ENCODE results near the gene BCDIN3D.

The BCDIN3D gene

DNA sequence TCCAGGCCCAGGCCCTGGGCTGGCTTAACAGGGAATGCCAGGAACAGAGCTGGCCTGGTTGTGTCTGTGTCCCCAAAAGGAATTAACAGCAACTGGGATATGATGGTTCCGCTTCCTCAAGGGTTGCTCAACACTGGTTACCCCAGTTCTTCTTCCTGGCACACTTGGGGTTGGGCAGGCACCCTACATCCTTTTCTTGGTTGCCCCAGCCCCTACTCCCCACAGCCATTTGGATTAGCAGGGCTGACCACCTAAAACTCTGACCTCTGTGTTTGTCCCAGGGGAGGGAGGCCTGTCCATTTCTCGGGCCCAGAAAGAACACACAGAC lies 45.5 kb downstream of the BCDIN3D start:
- DNase-seq (ENCODE audit: low spot score), result no peak

DNA sequence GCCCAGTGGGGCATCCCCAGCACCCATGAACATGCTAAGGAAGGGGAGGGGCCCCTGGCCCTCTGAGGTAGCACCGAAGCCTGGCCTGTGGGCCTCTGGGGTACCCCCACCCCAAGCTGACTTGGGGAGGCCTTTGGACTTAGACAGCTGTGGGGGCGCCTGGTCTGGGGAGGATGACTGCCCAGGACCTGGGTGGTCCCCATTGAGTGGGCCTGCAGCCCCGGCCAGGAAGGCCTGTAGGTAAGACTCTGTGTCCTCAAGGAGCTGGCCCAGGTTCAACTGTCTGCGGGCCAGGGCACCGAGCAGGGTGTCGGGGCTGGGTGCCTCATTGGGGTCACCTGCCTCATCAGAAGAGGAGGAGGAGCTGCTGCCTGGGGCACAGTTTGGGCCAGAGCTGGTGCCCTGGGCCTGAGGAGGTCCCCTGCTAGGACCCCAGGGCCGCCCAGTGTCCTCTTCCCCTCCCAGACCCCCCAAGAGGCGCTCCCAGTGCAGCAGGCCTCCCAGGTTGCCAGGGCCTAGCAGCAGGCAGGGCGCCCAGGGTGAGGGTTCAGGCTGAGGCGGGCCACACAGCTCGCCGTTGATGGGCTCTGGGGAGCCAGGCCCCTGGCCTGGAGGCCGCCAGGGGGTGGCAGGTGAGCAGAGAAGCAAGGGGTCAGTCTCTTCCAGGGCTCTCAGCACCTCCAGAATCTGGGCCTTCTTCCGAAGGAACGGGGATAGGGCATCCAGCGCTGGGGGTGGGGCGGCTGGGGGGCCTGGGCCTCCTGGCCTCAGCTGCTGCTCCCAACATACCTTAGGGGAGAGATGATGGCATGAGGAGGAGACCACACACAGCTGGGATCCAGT lies 46.1 kb downstream of the BCDIN3D start:
- DNase-seq (ENCODE audit: low spot score), result no peak

DNA sequence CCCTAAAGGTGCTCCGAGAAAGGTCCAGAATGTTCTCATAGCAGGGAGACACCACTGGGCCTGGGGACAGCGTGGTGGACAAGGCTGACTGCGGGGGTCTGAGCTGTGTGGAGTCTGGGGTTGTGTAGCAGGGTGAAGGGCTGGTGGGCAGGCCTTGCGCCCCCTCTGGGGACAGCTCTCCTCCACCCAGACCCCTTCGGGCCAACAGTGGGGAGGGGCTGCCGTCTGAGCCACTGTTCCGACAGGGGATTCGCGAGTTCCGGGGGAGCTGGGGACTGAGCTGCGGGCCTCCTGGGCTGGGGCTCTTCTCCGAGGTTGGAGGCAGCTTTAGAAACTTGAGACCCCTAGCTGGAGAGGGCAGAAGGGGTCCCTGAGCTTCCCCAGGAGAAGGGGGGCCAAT lies 46.8 kb downstream of the BCDIN3D start:
- no peak for DNase-seq (ENCODE audit: low spot score)

DNA sequence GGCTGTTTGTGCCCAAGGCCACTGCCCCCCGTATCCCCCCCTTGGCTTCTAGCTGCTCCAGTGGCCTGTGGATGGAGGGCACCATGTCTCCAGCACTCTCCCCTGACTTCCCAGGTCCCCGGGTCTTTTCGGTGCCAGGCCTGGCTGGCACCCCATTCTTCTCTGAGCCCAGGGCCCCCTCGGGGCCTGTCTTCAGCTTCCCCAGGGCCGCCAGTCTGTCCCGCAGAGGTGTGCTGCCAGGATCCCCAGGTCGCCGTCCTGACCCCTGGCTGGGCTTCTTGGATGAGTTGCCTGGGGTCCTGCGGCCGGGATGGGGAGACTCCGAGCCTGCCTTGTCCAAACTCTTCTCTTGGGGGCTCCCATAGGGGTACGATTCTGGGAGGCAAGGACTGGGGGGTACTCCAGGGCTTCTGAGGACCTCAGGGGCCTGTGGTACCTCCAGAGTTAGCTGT lies 47.2 kb downstream of the BCDIN3D start:
- DNase-seq (ENCODE audit: low spot score), result no peak

DNA sequence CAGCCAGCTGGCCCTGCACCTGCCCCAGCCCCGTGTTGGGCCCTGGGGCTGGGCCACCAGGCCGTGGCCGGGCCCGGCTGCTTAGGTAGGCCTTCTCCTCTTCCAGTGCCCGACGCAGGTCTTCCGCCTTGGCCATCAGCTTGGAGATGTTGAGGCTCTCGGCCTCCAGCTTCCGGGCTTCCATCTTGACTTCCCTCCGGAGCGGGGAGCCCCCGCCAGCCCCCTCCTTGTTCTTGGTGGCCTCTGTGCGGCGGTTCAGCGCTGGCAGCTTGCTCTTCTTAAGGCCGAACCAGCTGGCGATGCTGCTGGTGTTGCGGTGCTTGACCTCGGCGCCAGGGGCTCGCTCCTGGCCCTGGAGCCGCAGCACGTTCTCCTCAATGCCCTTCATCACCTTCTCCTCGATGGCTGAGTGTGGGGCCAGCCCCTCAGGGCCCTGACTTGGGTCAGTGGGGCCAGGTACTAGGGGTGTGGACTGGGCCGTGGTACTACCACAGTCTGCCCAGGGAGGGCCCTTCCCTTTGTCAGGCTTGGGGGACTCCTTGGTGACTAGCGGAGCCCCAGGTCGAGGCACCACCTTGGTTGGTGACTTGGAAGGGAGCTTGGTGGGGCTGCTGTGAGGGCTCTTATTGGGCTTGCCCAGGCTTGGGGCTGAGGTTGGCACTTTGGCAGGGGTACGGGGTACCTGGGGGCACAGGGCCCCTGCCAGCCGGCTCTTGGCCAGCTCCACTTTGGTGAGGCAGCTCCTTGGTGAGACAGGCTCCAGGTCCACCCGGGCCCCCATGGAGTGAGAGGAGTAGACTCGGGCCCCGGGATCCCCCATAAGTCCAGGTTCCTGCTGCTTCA lies 47.9 kb downstream of the BCDIN3D start:
- no peak for DNase-seq (ENCODE audit: low spot score)

DNA sequence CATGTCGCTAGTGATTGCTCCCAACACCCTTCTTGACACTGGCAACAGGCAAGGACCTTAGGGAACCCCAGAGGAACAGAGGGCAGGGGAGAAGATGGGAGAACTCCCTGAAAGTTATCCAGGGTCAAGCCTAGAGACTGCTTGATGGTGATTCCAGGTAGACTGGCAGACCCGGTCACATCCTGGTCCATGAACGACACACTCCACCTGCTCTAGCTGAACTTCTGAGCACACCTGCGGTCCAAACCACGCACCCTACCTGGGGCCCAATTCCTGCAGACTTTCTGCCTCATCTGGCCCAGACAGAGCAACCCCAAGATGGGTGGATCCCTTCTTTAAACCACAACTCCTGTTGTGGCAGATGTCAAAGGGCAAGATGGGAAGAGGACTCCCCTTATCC lies 48.9 kb downstream of the BCDIN3D start:
- DNase-seq (ENCODE audit: low spot score), result no peak

DNA sequence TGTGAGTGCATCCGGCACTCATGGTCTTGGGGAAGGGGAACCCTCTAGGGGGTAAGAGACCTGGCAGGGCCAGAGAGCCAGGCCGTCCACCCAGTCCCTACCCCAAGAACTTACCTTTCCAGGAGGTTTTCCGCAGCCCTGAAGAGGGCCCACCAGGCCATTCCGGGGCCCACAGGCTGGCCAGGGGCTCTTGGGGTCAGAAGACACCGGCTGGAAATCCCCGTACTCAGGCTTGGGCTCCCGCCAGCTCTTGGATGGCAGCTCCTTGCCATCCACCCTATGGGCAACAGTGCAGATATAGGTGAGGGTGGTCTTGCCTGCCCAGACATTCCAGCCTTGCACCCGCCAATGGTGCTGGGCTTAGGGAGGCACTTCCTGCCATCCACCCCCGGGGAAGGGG lies 49.3 kb downstream of the BCDIN3D start:
- DNase-seq (ENCODE audit: low spot score), result no peak

DNA sequence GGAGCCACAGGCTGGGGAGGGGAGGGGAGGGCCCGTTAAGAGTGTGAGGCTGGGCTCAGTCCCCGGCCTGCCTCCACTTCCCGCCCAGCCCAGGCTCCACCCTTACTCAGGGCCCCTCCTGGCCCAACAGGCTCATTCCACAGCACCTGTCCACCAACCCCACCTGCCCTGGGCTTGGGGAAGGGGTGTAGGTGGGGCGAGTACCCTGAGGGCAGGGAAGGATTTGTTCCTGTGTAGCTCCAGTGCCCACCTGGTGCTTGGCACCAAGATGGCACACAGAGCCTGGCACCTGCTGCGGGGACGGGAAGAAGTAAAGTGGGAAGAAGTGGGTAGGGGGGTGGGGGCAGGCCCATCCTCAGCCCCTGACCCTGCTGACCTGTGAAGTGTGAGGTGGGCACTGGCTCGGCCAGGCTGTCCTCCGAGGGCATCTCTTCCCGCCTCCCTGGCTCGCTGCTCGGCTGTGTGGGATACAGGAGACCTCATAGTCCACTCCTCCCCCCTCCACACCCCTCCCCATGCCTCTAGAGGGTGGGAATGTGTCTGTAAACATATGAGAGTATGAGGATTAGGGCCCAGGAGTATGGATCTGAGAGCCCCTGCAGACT lies 49.8 kb downstream of the BCDIN3D start:
- no peak for DNase-seq (ENCODE audit: low spot score)

DNA sequence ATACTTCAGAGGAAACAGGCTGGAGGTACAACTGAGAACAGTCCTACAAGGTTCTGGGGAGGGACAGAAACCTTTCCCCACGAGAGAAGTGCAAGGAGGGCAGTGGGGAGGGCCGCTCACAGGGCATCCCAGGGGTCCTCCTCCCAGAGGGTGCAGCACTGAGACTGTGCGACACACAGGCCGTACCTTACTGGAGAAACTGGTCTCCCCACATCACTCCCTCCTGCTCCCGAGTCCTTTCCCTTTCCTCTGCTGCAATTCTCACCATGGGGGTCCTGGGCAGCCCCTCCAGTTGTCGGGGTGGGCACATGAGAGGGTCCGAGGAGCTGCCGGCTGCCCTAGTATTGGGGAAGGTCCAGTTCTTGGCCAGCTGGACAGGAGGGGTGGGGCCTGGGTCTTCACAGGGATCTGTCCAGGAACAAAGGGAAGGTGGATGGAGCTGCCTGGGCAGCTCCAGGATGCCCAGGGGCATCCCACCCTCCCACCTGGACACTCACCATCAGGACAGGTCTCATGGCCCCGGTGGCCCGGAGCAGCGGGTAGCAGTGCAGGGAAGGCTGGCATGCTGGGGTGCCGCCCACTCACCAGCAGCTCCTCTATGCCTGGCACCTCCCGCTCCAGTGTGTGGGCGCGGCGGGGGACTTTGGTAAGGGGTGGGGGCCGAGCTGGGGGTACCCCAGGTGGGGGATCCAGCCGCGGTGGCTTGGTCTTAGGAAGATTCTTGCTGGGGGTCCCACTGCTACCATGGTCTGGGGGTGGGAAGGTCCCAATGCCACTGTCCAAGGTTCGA lies 50.5 kb downstream of the BCDIN3D start:
- DNase-seq (ENCODE audit: low spot score), result no peak

DNA sequence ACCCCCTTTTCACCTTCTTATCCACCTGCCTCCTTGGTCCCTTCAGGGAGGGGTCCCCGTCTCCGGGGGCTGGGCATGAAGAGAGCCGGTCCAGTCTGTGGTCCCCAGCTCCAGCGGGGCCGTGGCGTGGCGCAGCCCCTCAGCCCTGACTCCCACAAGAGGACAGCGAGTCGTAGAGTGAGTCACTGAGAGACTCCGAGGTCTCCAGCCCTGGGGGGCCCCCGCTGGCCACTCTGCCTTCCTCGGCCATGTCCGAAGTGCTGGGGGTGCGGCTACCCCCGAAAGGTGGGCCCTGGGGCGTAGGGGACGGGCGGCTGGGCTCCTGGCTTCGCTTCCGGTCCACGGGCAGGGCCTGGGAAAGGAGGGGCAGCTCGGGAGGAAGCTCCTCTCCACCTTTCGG lies 51.2 kb downstream of the BCDIN3D start:
- no peak for DNase-seq (ENCODE audit: low spot score)

DNA sequence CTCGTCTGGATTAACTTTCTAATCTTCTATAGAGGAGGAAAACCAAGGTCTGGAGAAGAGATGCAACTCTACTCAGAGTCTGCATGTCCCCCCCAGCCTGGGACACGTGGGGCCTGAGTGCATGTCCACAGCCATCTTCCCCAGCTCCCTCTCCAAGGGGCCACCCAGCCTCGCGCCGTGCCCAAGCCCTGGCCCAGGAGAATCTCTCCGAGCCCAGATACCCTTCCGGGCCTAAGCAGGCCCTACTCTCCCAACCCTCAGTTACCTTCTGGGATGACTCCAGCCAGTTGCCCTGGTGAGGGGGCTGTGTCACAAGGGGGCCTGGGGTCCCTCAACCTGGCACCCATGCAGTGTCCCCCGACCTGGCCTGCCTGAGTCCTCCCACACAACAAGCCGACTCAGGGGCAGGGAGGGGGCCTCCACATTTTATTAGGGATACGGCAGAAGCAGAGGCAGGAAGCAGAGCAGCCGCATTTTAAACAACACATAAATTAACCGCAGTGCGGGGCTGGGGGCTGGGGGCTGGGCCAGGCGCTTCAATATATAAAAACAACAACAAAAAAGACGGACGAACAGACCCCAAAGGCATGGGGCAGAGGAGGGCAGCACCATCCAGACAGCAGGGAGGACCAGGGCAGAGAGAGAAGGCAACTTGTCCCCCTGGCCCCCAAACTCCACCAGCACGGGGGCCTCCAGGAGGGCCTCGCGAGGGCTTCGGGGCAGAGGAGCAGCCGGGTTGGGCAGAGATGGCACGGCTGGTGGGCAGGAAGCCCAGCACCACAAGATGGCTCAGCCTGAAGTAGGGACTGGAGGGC lies 52.0 kb downstream of the BCDIN3D start:
- DNase-seq (ENCODE audit: low spot score), result no peak

DNA sequence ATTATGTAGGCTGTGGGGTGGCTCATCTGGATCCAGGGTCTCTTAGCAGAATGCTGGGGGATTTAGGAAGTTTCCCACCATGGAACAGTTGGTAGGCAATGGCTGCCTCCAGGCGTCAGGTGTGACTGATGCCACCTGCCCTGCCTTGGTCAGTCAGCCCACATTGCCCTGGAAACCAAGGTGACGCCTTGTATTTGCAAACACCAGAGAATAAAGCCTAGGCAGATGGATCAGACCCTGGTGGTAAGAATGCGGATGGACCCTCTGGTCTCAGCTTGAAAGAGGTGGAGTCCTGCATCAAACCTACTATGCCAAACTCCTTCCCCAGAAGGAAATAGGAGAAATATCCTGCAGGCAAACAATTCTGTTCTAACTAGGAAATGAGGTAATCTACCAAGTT lies 52.9 kb downstream of the BCDIN3D start:
- no peak for DNase-seq (ENCODE audit: low spot score)

DNA sequence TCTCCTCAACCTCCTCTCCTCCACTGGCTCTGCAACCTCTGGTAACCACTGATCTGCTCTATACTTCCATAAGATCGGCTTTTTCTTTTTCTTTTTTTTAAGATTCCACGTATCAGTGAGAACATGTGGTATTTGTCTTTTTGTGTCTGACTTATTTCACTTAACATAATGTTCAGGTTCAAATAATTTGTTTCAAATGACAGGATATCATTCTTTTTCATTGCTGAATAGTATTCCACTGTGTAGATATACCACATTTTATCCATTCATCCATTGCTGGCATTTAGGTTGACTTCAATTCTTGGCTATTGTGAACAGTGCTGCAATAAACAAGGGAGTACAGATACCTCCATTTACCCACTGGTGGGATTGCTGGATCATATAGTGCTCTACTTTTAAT lies 55.2 kb downstream of the BCDIN3D start:
- DNase-seq (ENCODE audit: low spot score), result no peak
